Lower lobe of right lung (tissue), 2 donors: ENCODE measurements around the gene POC1B. TPM values are rescaled to one million over a fixed set of nuclear protein-coding genes. Genes with fewer than 3 reads are reported as not detected.

ENCODE experiments used
- ATAC-seq, 2 donors: fragments of 200-7000 bp; cut with Tn5 transposase; one replicate each; pipeline ENCODE4 v1.9.1; 2020 to 2022; ENCODE audit warnings: mild to moderate bottlenecking in 2 of 2, moderate library complexity in 2 of 2
- DNase-seq: peaks from one replicate; pipeline ENCODE4 v3.0.0-alpha.2; 2020
- H3K27ac ChIP-seq: fragments of 200-600 bp; one replicate; pipeline ENCODE4 v1.8.0; 2022
- H3K27me3 ChIP-seq: fragments of 200-600 bp; one replicate; pipeline ENCODE4 v1.8.0; 2022; ENCODE audit warnings: low read depth
- H3K36me3 ChIP-seq: fragments of 200-600 bp; one replicate; pipeline ENCODE4 v1.8.0; 2022; ENCODE audit warnings: mild to moderate bottlenecking
- H3K4me1 ChIP-seq: fragments of 200-600 bp; one replicate; pipeline ENCODE4 v1.8.0; 2022
- H3K4me3 ChIP-seq: fragments of 200-600 bp; one replicate; pipeline ENCODE4 v1.8.0; 2022; ENCODE audit warnings: mild to moderate bottlenecking
- H3K9me3 ChIP-seq: fragments of 200-600 bp; one replicate; pipeline ENCODE4 v1.8.0; 2022
- CTCF ChIP-seq: fragments of 200-600 bp; IDR thresholded peaks from one replicate; pipeline ENCODE4 v1.8.0; 2022; ENCODE audit warnings: antibody characterized with exemption, mild to moderate bottlenecking
- intact Hi-C: fragments of 100-400 bp; cut with DNase I; formaldehyde crosslinking; loops from one replicate; pipeline ENCODE4 v1.11.0; 2022
- total RNA-seq: library from RNA; stranded (reverse); fragmentation: NEBNext Ultra II Directional; extraction: Animal tissue kit (Norgen Biotek cat#: 25700); gene quantifications from one replicate; pipeline ENCODE4 v1.2.1, GENCODE V29; 2021
- donor health status: DM: no; HTN: yes; CAD: no; lungs with severe emphysema.

POC1B gene
- total RNA-seq, 1 donor from 2014 or later: 15.5 TPM

DNA sequence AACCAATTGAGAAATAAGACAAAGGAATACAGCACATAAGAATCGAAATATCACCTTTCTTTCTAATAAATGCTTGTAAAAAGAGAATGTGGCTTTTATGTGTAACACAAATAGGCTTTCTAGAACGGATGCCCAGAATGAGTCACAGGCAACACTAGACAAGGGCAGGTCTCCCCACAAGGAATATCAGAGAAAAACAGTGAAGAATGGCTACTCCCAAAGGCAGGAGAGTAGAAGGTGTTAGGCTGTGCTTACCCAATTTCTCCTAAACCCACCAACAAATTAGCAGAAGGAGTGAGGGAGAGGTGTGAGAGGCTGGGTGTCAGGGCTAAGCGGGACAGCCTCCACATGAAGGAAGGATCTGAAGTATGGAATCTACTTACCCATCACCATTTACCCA, 56.5 kb downstream of the POC1B start:
- Histone ChIP-seq H3K4me1 (peaks cover 7% of the 10 kb centered on the region), H3K27me3 (no peaks in the 10 kb centered on the region), H3K36me3 (no peaks in the 10 kb centered on the region), H3K4me3 (no peak overlapping the region), H3K27ac (no peak overlapping the region), H3K9me3 (no peaks in the 10 kb centered on the region)
- no peak for TF ChIP-seq CTCF
- DNase-seq (no peak), ATAC-seq (peak in 1 of 2 donors; percentile 11)
- intact Hi-C loops: loop anchor here (10.0 kb wide), 1 partner anchor 425 kb away; no protein-coding TSS in a partner anchor

- H3K27ac ChIP-seq: no peak overlapping the region
- no peak for TF ChIP-seq CTCF
- peak in 1 of 2 donors; percentile 24 for ATAC-seq
Observed at GRCh38 chr12:89468648-89469326, 57.1 kb downstream of the POC1B start.

DNA sequence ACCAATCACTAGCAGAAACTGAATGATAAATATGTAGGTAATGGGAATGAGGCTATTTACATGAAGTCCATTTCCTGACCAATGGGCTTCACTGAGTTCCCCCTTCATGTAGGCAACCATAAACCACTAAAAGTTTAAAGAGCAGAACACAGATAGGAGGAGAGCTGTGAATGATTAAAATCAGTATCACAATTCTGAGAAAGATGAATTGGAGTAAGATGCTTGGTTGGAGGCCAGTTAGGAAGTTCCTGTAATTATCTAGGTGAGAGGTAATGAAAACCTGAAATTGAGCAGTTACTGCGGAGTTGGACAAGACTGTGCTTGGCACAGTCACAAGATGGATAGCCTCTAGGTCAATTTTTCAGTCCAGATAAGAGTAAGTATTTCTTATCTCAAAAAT, 57.8 kb downstream of the POC1B start:
- DNase-seq (no peak), ATAC-seq (no peak)
- TF ChIP-seq CTCF: no peak
- Histone ChIP-seq H3K27me3 (no peaks in the 10 kb centered on the region), H3K4me3 (no peak overlapping the region), H3K27ac (no peak overlapping the region), H3K4me1 (peaks cover 7% of the 10 kb centered on the region), H3K9me3 (no peaks in the 10 kb centered on the region), H3K36me3 (no peaks in the 10 kb centered on the region)
- intact Hi-C loops: loop anchor here (10.0 kb wide), 1 partner anchor 423 kb away; no protein-coding TSS in a partner anchor

More at GRCh38 chr12:89468648-89469326, 57.1 kb downstream of the POC1B start:
- intact Hi-C loops: loop anchor here (10.0 kb wide), 1 partner anchor 424 kb away; no protein-coding TSS in a partner anchor
- Histone ChIP-seq H3K27me3 (no peaks in the 10 kb centered on the region), H3K36me3 (no peaks in the 10 kb centered on the region), H3K9me3 (no peaks in the 10 kb centered on the region), H3K4me3 (no peak overlapping the region), H3K4me1 (peaks cover 7% of the 10 kb centered on the region)
- DNase-seq: no peak

GRCh38 chr12:89464974-89465592, 60.8 kb downstream of the POC1B start:
- Histone ChIP-seq H3K27me3 (no peaks in the 10 kb centered on the region), H3K36me3 (no peaks in the 10 kb centered on the region), H3K9me3 (no peaks in the 10 kb centered on the region), H3K27ac (no peak overlapping the region), H3K4me3 (no peak overlapping the region), H3K4me1 (peaks cover 24% of the 10 kb centered on the region)
- ATAC-seq (no peak), DNase-seq (no peak)
- no peak for TF ChIP-seq CTCF
- intact Hi-C loops: loop anchor here (10.0 kb wide), 1 partner anchor 420 kb away; no protein-coding TSS in a partner anchor

- intact Hi-C loops: loop anchor here (10.0 kb wide), 1 partner anchor 417 kb away; no protein-coding TSS in a partner anchor
- no peak for DNase-seq
Observed at GRCh38 chr12:89461649-89462612, 63.9 kb downstream of the POC1B start.

More at GRCh38 chr12:89461649-89462612, 63.9 kb downstream of the POC1B start:
- no peaks in the 10 kb centered on the region for H3K27me3 ChIP-seq
- peak; percentile 66 for TF ChIP-seq CTCF
- H3K4me3 ChIP-seq: peak overlapping the region; percentile 19
- H3K9me3 ChIP-seq: no peaks in the 10 kb centered on the region
- no peaks in the 10 kb centered on the region for H3K36me3 ChIP-seq
- ATAC-seq: peak; percentile 90 to 94
- peaks cover 17% of the 10 kb centered on the region for H3K4me1 ChIP-seq
- peak overlapping the region; percentile 44 for H3K27ac ChIP-seq
